KMS-11 (cell line): ENCODE measurements around the gene HTR3D.
A peak's percentile ranks its signal among the peaks of the same experiment; 100 is the strongest.

ENCODE experiments used
- H2AFZ ChIP-seq: fragments of 200-600 bp; sonication (generic); 2 replicates; pipeline ENCODE4 v1.6.1; 2016; ENCODE audit warnings: antibody characterized with exemption, mixed run types, low read depth
- H3K27ac ChIP-seq: fragments of 200-600 bp; sonication (generic); 2 replicates; pipeline ENCODE4 v1.6.1; 2016; ENCODE audit warnings: mild to moderate bottlenecking, mixed run types
- H3K27me3 ChIP-seq: fragments of 200-600 bp; sonication (generic); 2 replicates; pipeline ENCODE4 v1.6.1; 2017; ENCODE audit warnings: mild to moderate bottlenecking, low read depth, mixed run types, moderate library complexity; ENCODE audit not compliant: insufficient read depth
- H3K36me3 ChIP-seq: fragments of 200-600 bp; sonication (generic); 2 replicates; pipeline ENCODE4 v1.6.1; 2017; ENCODE audit warnings: mild to moderate bottlenecking, mixed run types; ENCODE audit not compliant: insufficient read depth
- H3K4me1 ChIP-seq: fragments of 200-600 bp; sonication (generic); 2 replicates; pipeline ENCODE4 v1.6.1; 2016; ENCODE audit warnings: mild to moderate bottlenecking, low read depth, mixed run types; ENCODE audit not compliant: poor library complexity, severe bottlenecking
- H3K4me2 ChIP-seq: fragments of 200-600 bp; sonication (generic); 2 replicates; pipeline ENCODE4 v1.7.0; 2016; ENCODE audit warnings: mild to moderate bottlenecking, mixed run types
- H3K4me3 ChIP-seq: fragments of 200-600 bp; sonication (generic); IDR thresholded peaks from 2 replicates; pipeline ENCODE4 v1.6.1; 2017; ENCODE audit warnings: low read depth, low read length, mixed read lengths; ENCODE audit not compliant: insufficient read depth
- H3K79me2 ChIP-seq: fragments of 200-600 bp; sonication (generic); 2 replicates; pipeline ENCODE4 v1.6.1; 2016; ENCODE audit warnings: low read depth, mixed run types; ENCODE audit not compliant: insufficient read depth
- H3K9ac ChIP-seq: fragments of 200-600 bp; sonication (generic); 2 replicates; pipeline ENCODE4 v1.6.1; 2016; ENCODE audit warnings: mild to moderate bottlenecking, mixed run types
- H4K20me1 ChIP-seq: fragments of 200-600 bp; sonication (generic); 2 replicates; pipeline ENCODE4 v1.6.1; 2016; ENCODE audit warnings: mild to moderate bottlenecking, mixed run types; ENCODE audit not compliant: insufficient read depth
- CTCF ChIP-seq: fragments of 200-600 bp; sonication (generic); conservative IDR thresholded peaks from 2 replicates; pipeline ENCODE4 v1.6.1; 2017; ENCODE audit warnings: low read depth, mild to moderate bottlenecking, antibody characterized with exemption, low read length, moderate library complexity, mixed read lengths

HTR3D gene

DNA sequence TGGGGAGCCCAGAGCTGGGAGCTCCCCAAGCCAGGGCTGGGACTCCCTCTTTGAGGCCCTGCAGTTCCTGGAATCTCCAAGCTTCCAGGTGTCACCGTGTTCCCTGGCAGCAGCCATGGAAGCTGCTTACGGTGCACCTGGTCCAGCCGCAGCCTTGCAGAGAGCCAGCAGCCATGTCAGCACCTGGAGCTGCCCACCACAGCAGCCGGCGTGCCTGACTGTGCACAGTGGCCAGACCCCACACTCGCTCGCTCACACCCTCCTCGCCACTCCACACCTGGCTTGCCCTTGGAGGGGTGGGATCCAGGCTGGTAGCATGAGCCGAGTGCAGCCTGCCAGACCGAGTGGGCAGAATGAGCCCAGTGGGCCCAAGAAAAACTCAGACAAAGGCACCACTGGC lies 50.5 kb downstream of the HTR3D start:
- no peak overlapping the region for H2AFZ ChIP-seq
- H3K79me2 ChIP-seq: no peaks in the 10 kb centered on the region
- no peak for TF ChIP-seq CTCF
- H3K27ac ChIP-seq: no peak overlapping the region
- no peak overlapping the region for H3K9ac ChIP-seq
- peaks cover 9% of the 10 kb centered on the region for H3K4me1 ChIP-seq
- no peak overlapping the region for H3K4me2 ChIP-seq
- no peaks in the 10 kb centered on the region for H3K27me3 ChIP-seq
- H3K36me3 ChIP-seq: no peaks in the 10 kb centered on the region
- no peak overlapping the region for H3K4me3 ChIP-seq
- no peaks in the 10 kb centered on the region for H4K20me1 ChIP-seq

DNA sequence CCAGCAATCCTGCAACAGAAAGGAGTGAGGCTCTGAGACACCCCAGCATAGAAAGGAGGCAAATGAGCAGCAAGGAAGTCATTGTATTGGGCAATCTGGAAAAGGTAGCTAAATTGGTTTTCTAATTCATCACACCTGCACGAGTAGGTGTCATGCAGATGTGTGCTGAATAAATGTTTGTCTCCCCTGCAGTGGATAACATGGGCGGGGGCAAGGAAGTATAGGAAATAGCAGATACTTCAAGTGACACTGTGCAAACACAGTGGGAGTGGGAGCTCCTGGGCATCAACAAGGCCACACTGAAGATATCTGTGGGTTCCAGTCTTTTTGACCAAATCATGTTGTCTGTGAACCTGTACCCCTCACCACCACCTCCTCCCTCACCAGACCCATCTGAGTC lies 50.9 kb downstream of the HTR3D start:
- H3K27ac ChIP-seq: no peak overlapping the region
- no peaks in the 10 kb centered on the region for H3K79me2 ChIP-seq
- peaks cover 9% of the 10 kb centered on the region for H3K4me1 ChIP-seq
- no peaks in the 10 kb centered on the region for H3K27me3 ChIP-seq
- H4K20me1 ChIP-seq: no peaks in the 10 kb centered on the region
- no peaks in the 10 kb centered on the region for H3K36me3 ChIP-seq
- no peak overlapping the region for H2AFZ ChIP-seq
- no peak overlapping the region for H3K4me3 ChIP-seq
- no peak for TF ChIP-seq CTCF
- H3K4me2 ChIP-seq: no peak overlapping the region
- H3K9ac ChIP-seq: no peak overlapping the region

GRCh38 chr3:184085389-184085852 lies 53.9 kb downstream of the HTR3D start:
- no peak overlapping the region for H3K4me2 ChIP-seq

More at GRCh38 chr3:184085389-184085852, 53.9 kb downstream of the HTR3D start:
- TF ChIP-seq CTCF: no peak
- H3K4me1 ChIP-seq: peaks cover 9% of the 10 kb centered on the region
- no peaks in the 10 kb centered on the region for H3K27me3 ChIP-seq
- H3K79me2 ChIP-seq: no peaks in the 10 kb centered on the region
- H3K27ac ChIP-seq: no peak overlapping the region
- no peak overlapping the region for H3K4me3 ChIP-seq
- H2AFZ ChIP-seq: peak overlapping the region; percentile 18; the same call in 1 of the 2 replicates
- no peak overlapping the region for H3K9ac ChIP-seq
- no peaks in the 10 kb centered on the region for H3K36me3 ChIP-seq
- no peaks in the 10 kb centered on the region for H4K20me1 ChIP-seq
